Measurements from ENCODE around the gene ENTPD6. TPM values are rescaled to one million over a fixed set of nuclear protein-coding genes. Genes with fewer than 3 reads are reported as not detected.

ENTPD6 gene
- total RNA-seq, result 10 to 100 TPM; 52.6 to 59.0 TPM

DNA sequence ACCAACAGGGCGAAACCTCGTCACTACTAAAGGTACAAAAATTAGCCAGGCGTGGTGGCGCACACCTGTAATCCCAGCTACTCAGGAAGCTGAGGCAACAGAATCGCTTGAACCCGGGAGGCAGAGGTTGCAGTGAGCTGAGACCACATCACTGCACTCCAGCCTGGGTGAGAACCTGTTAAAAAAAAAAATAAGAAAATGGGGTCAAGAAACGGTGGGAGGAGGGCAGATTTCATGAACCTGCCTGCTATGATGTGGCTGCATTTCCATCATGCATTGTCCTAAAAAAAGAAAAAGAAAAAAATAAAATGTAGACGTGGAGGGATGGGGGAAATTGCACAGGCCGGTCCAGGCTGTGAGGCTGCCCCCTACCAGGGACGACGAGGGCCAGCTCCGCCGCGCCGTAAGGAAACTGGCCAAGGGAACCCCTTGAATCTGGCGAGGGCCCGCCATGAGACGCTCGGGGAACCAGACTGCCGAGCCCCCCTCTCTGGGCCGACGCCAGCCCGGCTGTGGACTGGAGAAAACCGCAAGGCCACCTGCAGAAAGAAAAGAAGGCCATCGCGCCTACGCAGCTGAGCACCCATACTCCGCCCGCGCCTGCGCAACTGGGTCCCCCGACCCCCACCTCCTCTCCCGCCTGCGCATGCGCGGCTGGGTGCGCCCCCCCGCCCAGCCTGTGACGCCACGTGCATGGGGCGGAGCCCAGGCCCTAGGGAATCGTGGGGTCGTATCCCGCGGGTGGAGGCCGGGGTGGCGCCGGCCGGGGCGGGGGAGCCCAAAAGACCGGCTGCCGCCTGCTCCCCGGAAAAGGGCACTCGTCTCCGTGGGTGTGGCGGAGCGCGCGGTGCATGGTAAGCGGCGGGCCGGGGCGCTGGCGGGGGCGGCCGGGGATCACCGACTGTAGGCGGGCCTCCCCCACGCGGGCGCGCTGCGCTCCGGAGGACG is at the start of gene ENTPD6:
Gene ENTPD6, plus strand, starts transcription at position 699 of the 948 bp plus-strand sequence. CDS start 10,825 bp downstream, outside the sequence.

DNA sequence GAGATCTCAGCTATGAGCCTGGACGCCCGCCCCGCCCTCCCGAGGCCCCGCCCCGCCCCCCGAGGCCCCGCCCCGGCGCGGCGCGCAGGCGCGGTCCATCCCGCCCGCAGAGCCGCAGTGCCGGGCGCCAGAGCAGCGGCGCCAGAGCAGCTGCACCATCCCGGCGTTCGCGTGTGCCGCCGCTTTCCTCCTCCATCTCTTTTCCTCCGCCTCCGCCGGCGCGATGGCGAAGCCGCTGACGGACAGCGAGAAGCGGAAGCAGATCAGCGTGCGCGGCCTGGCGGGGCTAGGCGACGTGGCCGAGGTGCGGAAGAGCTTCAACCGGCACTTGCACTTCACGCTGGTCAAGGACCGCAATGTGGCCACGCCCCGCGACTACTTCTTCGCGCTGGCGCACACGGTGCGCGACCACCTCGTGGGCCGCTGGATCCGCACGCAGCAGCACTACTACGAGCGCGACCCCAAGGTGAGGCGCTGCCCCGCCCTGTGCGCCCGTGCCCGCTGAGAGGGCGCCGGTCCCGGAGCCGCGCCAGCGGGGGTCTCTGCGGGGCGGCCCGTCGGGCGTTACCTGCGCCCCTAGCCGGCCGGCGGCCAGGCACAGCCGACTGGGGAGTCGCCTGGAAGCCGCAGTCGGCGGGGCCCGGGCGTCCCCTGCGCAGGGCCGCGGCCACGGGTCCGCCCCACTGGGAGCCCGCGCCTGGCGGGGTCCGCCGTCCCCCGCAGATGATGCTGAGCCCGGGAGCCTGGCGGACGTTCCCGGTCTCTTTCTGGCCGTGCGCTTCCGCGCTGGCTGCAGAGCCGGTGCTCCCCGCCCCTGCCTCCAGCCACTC is 52.7 kb downstream of the ENTPD6 start, which contains the start of gene PYGB:
Gene PYGB, plus strand, starts transcription at position 130 of the 830 bp plus-strand sequence. Its CDS starts 94 bp downstream, at position 224.

Other genes with a start within 250 kb of the ENTPD6 start
- 10 to 100 TPM; 51.6 to 54.6 TPM for gene CST7, start 246.4 kb upstream of the ENTPD6 start, total RNA-seq
- 10 to 100 TPM; 40.3 to 41.9 TPM for gene APMAP, start 203.0 kb upstream of the ENTPD6 start, total RNA-seq
- gene ACSS1, start 137.6 kb upstream of the ENTPD6 start, total RNA-seq, result 10 to 100 TPM; 53.3 to 55.3 TPM
- gene VSX1, start 113.6 kb upstream of the ENTPD6 start, total RNA-seq, result not detected
- 10 to 100 TPM; 26.2 to 27.2 TPM for gene PYGB, start 52.4 kb downstream of the ENTPD6 start, total RNA-seq
- 10 to 100 TPM; 24.7 to 29.9 TPM for gene ABHD12, start 195.1 kb downstream of the ENTPD6 start, total RNA-seq
- 10 to 100 TPM; 17.4 to 18.9 TPM for gene GINS1, start 212.0 kb downstream of the ENTPD6 start, total RNA-seq

Data from activated naive CD4-positive, alpha-beta T cell treated with anti-CD3 and anti-CD28 coated beads, Interleukin-2, amount 10 ng/mL, durations not matched to agents 5 hours and 36 hours (primary cell).